Heart left ventricle (tissue), 13 donors: Measurements from ENCODE around the gene TCIRG1.

Experiments
- POLR2A ChIP-seq, 2 donors: fragments of 450-650 bp; IDR thresholded peaks; one replicate each; pipeline ENCODE4 v1.6.1; 2017; ENCODE audit warnings: antibody characterized with exemption in 2 of 2, mild to moderate bottlenecking in 2 of 2, moderate library complexity in 2 of 2
- TF ChIP-seq, protein P1 (sequence below), 12 donors: fragments of 200-600 bp; sonication (generic) in 4 of 12; IDR thresholded peaks; one replicate each; pipeline versions ENCODE4 v1.5.0 to v1.8.0; 2018 to 2022; ENCODE audit warnings: antibody characterized with exemption in 12 of 12, mild to moderate bottlenecking in 5 of 12
- donor health status: ischemic (EF 13 %, LVEDD 7.1; RV severe dilation, severe dysfunction).
- donor health status: DM: no; HTN: yes; CAD: no.
- donor health status: DM: no; HTN: no; CAD: no.
- donor health status: ischemic (EF 25% LVEDD 6.9; RV normal size, moderate dysfunction).
- donor health status: ischemic (EF 25% LVEDD 5.7; RV mildly dilated, moderate dysfunction).
- donor health status: ischemic (EF 35%, LVEDD 5.7; RV mildly dilated, moderate dysfunction).
- donor health status: nonischemic (EF 11% LVEDD 7.7; RV severe dilation, severe dysfunction).
- donor health status: DM: yes; HTN: yes; CAD: no.
- donor health status: PGD.
- donor health status: ischemic (EF 29% LVEDD 5.4; RV normal size, mild dysfunction).
- donor health status: nonischemic (EF 23%, LVEDD 6.1; RV moderate dilation, normal function).

DNA sequence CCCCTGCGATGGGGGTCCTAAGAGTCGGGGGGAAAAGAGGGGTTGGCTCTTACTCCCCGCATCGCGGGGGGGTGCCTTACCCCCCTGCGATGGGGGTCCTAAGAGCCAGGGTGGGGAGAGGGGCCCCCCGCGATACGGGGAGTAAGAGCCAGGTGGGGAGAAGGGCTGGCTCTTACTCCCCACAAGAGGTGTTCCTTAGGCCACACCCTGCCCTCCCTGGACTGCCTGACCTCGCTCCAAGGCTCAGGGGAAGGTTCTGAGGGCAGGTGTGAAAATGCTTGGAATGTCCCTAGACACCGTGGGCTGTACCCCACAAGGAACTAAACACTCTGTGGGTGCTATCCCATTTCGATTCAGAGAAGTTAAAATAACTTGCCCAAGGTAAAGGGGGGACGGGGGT lies 42.8 kb upstream of the TCIRG1 start:
- TF ChIP-seq POLR2A (IDR thresholded peaks at IDR 0.05) = no peak
- TF ChIP-seq, protein P1, sequence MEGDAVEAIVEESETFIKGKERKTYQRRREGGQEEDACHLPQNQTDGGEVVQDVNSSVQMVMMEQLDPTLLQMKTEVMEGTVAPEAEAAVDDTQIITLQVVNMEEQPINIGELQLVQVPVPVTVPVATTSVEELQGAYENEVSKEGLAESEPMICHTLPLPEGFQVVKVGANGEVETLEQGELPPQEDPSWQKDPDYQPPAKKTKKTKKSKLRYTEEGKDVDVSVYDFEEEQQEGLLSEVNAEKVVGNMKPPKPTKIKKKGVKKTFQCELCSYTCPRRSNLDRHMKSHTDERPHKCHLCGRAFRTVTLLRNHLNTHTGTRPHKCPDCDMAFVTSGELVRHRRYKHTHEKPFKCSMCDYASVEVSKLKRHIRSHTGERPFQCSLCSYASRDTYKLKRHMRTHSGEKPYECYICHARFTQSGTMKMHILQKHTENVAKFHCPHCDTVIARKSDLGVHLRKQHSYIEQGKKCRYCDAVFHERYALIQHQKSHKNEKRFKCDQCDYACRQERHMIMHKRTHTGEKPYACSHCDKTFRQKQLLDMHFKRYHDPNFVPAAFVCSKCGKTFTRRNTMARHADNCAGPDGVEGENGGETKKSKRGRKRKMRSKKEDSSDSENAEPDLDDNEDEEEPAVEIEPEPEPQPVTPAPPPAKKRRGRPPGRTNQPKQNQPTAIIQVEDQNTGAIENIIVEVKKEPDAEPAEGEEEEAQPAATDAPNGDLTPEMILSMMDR (IDR thresholded peaks at IDR 0.05) = no peak
